Measurements from ENCODE around the gene DYSF.

DNA sequence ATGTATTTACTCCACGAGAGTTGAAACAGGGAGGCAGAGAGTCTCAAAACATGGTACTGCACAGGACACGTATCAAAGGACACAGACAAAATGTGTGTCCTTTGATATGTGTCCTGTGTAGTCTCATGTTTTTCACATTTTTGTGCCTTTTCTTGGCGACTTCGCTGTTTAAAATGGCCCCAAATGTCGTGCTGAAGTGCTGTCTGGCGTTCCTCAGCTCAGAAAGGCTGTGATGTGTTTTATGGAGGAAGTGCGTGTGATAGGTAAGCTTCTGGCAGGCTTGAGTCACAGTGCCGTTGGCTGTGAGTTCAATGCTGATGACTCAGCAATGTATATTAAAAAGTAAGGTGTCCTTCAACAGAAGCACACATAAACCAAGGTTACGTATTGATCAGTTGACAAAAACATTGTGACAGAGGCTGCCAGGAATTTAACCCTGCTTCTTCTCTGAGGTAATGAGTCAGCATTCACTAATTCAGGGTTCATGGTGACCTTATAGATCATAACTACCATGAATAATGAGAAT, 78.2 kb downstream of the DYSF start:
- TF ChIP-seq CTBP1 (IDR thresholded peaks at IDR 0.05; ENCODE audit: borderline replicate concordance) (no peak), ARNT (IDR thresholded peaks at IDR 0.05) (no peak), FOXM1 (IDR thresholded peaks at IDR 0.05; ENCODE audit: borderline replicate concordance) (no peak)
